Large intestine (tissue), 12 donors: ENCODE measurements around the gene SFXN5. TPM values are rescaled to one million over a fixed set of nuclear protein-coding genes. Genes with fewer than 3 reads are reported as not detected.
"Not testable (repeated sequence)": the region's sequence is repeated elsewhere in the genome, so short reads cannot be mapped to it uniquely, and the experiment has no call there.

Source experiments
- DNase-seq, 2 donors: peaks; one replicate each; pipeline versions ENCODE4 v3.0.0 to v3.0.0-alpha.2; 2013
- H3K27ac ChIP-seq: one replicate; pipeline ENCODE4 v1.5.1; 2013; ENCODE audit warnings: low read length
- H3K27me3 ChIP-seq: 2 replicates; pipeline ENCODE4 v1.6.1; 2013; ENCODE audit warnings: low read length; ENCODE audit not compliant: control insufficient read depth, insufficient read depth
- H3K36me3 ChIP-seq: 2 replicates; pipeline ENCODE4 v1.6.1; 2013; ENCODE audit warnings: low read length; ENCODE audit not compliant: control insufficient read depth, insufficient read depth
- H3K4me1 ChIP-seq: one replicate; pipeline ENCODE4 v1.6.1; 2013; ENCODE audit warnings: low read length; ENCODE audit not compliant: control insufficient read depth, insufficient read depth
- H3K4me3 ChIP-seq: one replicate; pipeline ENCODE4 v1.5.1; 2013; ENCODE audit warnings: low read length
- H3K9me3 ChIP-seq: one replicate; pipeline ENCODE4 v1.6.1; 2013; ENCODE audit warnings: mild to moderate bottlenecking, low read depth, low read length, moderate library complexity; ENCODE audit not compliant: control insufficient read depth
- WGBS: methylation state at CpG from one replicate; pipeline ENCODE4 v1.1.5; 2013; ENCODE audit warnings: low lambda C conversion rate; ENCODE audit not compliant: insufficient coverage; 5-methylcytosine and 5-hydroxymethylcytosine counted together
- long read RNA-seq, 11 donors: transcript quantifications; one replicate each; lab custom pipeline, GENCODE V29; 2026
- polyA plus RNA-seq: library from polyadenylated mRNA; unstranded; fragments of 120-200 nt; gene quantifications from one replicate; pipeline ENCODE4 v1.2.1, GENCODE V29; 2013

SFXN5 gene
- polyA plus RNA-seq, result 20.0 TPM
- long read RNA-seq, donor 1, full-length matches to known transcripts, result 1 of 1 reads
- long read RNA-seq, donor 1, partial matches to known transcripts, result 0 of 1 reads
- long read RNA-seq, donor 1, other reads (novel, unspliced or antisense), result 0 of 1 reads
- long read RNA-seq, donor 2, full-length matches to known transcripts, result 5 of 5 reads
- long read RNA-seq, donor 2, partial matches to known transcripts, result 0 of 5 reads
- long read RNA-seq, donor 2, other reads (novel, unspliced or antisense), result 0 of 5 reads
- long read RNA-seq, donor 3, result 0 reads
- long read RNA-seq, donor 4, partial matches to known transcripts, result 0 of 1 reads
- long read RNA-seq, donor 4, other reads (novel, unspliced or antisense), result 0 of 1 reads
- long read RNA-seq, donor 5, result 0 reads
- long read RNA-seq, donor 6, partial matches to known transcripts, result 5 of 6 reads
- long read RNA-seq, donor 6, other reads (novel, unspliced or antisense), result 0 of 6 reads
- long read RNA-seq, donor 7, result 0 reads
- long read RNA-seq, donor 8, result 0 reads
- long read RNA-seq, donor 9, full-length matches to known transcripts, result 4 of 4 reads
- long read RNA-seq, donor 9, partial matches to known transcripts, result 0 of 4 reads
- long read RNA-seq, donor 9, other reads (novel, unspliced or antisense), result 0 of 4 reads
- long read RNA-seq, donor 10, full-length matches to known transcripts, result 1 of 1 reads
- long read RNA-seq, donor 10, partial matches to known transcripts, result 0 of 1 reads
- long read RNA-seq, donor 10, other reads (novel, unspliced or antisense), result 0 of 1 reads
- long read RNA-seq, donor 11, full-length matches to known transcripts, result 1 of 1 reads
- long read RNA-seq, donor 11, partial matches to known transcripts, result 0 of 1 reads
- long read RNA-seq, donor 11, other reads (novel, unspliced or antisense), result 0 of 1 reads

- no peaks in the 10 kb centered on the region for H3K27me3 ChIP-seq
- H3K27ac ChIP-seq, result peak within 1 kb of the TSS; percentile 93
- peaks cover 15% of the 10 kb centered on the region for H3K4me1 ChIP-seq
- DNase-seq, result peak; percentile 95 to 98
- peaks cover 23% of the 10 kb centered on the region for H3K36me3 ChIP-seq
- H3K9me3 ChIP-seq, result no peaks in the 10 kb centered on the region
- no CpG with 5 or more reads among the region's 67 CpGs for WGBS
- peak within 1 kb of the TSS; percentile 87 for H3K4me3 ChIP-seq
These were observed at the start of gene SFXN5 for GRCh38 chr2:73071360-73072128. Gene SFXN5 (minus strand): TSS chr2:73071712. CDS start chr2:73071705, 7 bp downstream.

GRCh38 chr2:73119611-73120239 is 48.2 kb upstream of the SFXN5 start:
- H3K4me1 ChIP-seq, H3K27ac ChIP-seq, H3K9me3 ChIP-seq, H3K36me3 ChIP-seq, H3K4me3 ChIP-seq, H3K27me3 ChIP-seq, DNase-seq: not testable (repeated sequence)
- WGBS, result 40% methylated on average over 2 of the region's 11 CpGs

GRCh38 chr2:73117441-73117840 is 45.9 kb upstream of the SFXN5 start:
- no peak for DNase-seq
- Histone ChIP-seq H3K36me3 (no peaks in the 10 kb centered on the region), H3K9me3 (no peaks in the 10 kb centered on the region), H3K27me3 (no peaks in the 10 kb centered on the region), H3K27ac (no peak overlapping the region), H3K4me3 (no peak overlapping the region), H3K4me1 (no peaks in the 10 kb centered on the region)
- WGBS, result no CpG with 5 or more reads among the region's 1 CpG

GRCh38 chr2:73116182-73116960 is 44.9 kb upstream of the SFXN5 start:
- no peak overlapping the region for H3K4me3 ChIP-seq
- H3K27ac ChIP-seq, result no peak overlapping the region
- H3K9me3 ChIP-seq, result no peaks in the 10 kb centered on the region
- no peaks in the 10 kb centered on the region for H3K36me3 ChIP-seq
- H3K4me1 ChIP-seq, result peaks cover 7% of the 10 kb centered on the region
- no peak for DNase-seq
- WGBS, result no CpG with 5 or more reads among the region's 8 CpGs
- no peaks in the 10 kb centered on the region for H3K27me3 ChIP-seq

DNA sequence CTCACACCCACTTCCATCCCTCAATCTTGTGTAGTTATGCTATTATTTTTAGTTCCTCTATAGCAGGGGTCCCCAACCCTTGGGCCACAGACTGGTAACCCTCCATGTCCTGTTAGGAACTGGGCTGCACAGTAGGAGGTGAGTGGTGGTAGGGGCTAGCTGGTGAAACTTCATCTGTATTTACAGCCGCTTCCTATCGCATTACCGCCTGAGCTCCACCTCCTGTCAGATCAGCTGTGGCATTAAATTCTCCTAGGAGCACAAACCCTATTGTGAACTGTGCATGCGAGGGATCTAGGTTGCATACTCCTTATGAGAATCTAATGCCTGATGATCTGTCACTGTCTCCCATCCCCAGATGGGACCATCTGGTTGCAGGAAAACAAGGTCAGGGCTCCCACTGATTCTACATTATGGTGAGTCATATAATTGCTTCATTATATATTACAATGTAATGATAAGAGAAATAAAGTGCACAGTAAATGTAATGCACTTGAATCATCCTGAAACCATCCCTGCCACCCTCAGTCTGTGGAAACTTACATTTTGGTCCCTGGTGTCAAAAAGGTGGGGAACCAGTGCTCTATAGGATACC is 42.9 kb upstream of the SFXN5 start:
- Histone ChIP-seq H3K9me3 (no peaks in the 10 kb centered on the region), H3K4me1 (peaks cover 12% of the 10 kb centered on the region), H3K36me3 (no peaks in the 10 kb centered on the region), H3K27me3 (no peaks in the 10 kb centered on the region), H3K27ac (no peak overlapping the region), H3K4me3 (no peak overlapping the region)
- no peak for DNase-seq
- WGBS, result no CpG with 5 or more reads among the region's 4 CpGs

DNA sequence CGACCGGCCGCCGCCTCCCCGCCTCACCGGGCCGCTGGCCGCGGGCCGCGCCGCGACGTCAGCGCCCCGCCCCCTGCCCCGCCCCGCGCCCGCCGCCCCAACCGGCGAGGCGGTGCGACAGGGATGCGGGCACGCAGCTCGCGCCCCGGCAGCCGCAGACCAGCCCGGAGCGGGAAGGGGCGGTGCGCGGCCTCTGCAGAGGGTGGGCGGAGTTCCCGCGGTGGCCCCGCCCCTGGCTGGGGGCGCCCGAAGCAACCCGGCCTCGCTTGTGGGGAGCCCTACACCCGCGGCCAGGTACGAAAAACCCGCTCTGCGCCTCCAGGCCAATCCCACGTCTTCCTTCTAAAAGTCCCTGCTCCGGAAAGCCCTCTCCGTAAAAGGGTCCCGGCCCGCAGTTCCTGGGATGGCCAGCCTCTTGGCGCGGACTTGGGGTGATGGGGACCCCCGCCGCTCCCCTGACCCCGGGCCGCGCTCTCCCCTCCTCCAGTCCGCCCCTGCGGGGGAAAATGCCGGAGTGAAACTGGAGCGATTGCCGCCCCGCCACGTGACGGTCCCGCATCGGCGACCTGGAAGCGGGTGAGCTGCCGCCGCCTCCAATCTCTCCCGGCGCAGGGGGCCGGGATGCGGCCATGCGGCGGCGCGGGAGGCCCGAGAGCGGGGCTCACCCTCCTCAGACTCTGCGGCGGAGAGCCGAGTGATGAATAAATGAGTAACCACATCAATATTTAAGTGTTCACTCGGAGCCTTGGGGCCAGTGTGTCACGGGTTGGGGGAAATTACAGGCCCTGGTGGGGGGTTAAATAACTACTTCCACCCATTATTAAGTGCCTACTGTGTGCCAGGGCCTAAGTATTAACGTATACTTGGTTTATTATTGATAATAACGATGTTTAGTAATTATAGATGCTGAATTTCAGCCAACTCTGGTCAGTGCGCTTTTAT is 41.7 kb upstream of the SFXN5 start, which contains the start of gene RAB11FIP5:
TSS of gene RAB11FIP5 (minus strand) at position 36 of the 942 bp plus-strand sequence. CDS start 171 bp downstream, outside the sequence.
- H3K27ac ChIP-seq, result peak within 1 kb of the TSS; percentile 90
- no peaks in the 10 kb centered on the region for H3K27me3 ChIP-seq
- peak within 1 kb of the TSS; percentile 76 for H3K4me3 ChIP-seq
- no peaks in the 10 kb centered on the region for H3K36me3 ChIP-seq
- 17% methylated on average over 2 of the region's 93 CpGs for WGBS
- H3K9me3 ChIP-seq, result no peaks in the 10 kb centered on the region
- peak; percentile 76 to 83 for DNase-seq
- H3K4me1 ChIP-seq, result peaks cover 14% of the 10 kb centered on the region

DNA sequence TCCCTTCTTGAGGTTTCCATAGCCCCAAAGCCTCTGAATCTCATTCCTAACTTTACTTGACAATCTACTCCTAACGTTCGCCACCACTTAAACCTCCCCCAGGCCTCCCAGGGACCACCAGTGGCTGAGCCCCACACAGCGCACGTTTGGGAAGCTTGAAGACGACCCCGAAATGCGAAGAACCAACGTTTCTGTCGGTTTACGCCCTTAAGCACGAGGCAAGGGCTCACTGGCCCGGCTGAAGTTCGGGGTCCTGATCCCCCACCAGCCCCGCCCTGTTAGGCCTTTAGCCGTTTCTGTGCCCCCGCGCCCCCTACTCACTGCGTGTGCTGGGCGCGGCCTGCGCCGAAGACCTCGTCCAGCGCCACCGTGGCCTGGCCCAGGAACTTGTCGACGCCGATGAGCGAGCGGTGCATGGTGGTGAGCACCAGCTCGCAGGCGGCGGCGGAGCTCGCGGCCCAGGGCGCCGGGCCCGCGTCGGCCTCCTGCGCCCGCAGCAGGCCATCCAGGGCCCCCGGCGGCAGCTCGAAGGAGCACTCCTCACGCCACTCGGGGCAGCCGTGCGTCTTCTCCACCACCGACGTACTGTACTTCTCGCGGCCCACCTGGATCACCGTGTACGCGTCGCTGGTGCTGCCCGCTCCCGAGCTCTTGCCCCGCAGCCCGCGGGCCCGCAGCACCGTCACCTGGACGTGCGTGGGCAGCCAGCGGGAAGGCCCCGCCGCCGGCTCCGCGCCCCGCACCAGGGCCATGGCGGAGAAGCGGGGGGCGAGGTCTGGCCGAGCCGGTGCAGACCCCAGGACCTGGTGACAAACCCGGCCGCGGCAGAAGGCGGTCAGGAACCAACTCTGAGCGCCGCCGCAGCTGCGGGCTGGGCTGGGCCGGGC is 40.8 kb upstream of the SFXN5 start:
- no CpG with 5 or more reads among the region's 88 CpGs for WGBS
- no peaks in the 10 kb centered on the region for H3K27me3 ChIP-seq
- peak in 1 of 2 donors; percentile 79 for DNase-seq
- no peaks in the 10 kb centered on the region for H3K36me3 ChIP-seq
- peak overlapping the region; percentile 90 for H3K27ac ChIP-seq
- H3K4me1 ChIP-seq, result peaks cover 14% of the 10 kb centered on the region
- H3K9me3 ChIP-seq, result no peaks in the 10 kb centered on the region
- H3K4me3 ChIP-seq, result peak overlapping the region; percentile 76
